ENCODE measurements around the gene ACTL6A. TPM values are rescaled to one million over a fixed set of nuclear protein-coding genes. Genes with fewer than 3 reads are reported as not detected.

Gene ACTL6A
- total and polyA plus RNA-seq, 8 donors: 14.7 to 63.1 (median 43.5) TPM

GRCh38 chr3:179604321-179605078 is 41.8 kb downstream of the ACTL6A start, which contains the start of the genes MRPL47 and NDUFB5:
TSS of gene MRPL47 (minus strand) at chr3:179604638. CDS start at chr3:179604624, 14 bp downstream.
TSS of gene NDUFB5 (plus strand) at chr3:179604794. CDS start at chr3:179604816, 22 bp downstream.
- DNase-seq: peak; percentile 96 to 99
- WGBS, 5 donors: 0% methylated on average over 20 to 45 of the region's 45 CpGs
- Histone ChIP-seq H3K27ac (peak within 1 kb of the TSS; percentile 87 to 95 (median 94)), H3K4me3 (peak within 1 kb of the TSS; percentile 67 to 91 (median 76)), H3K36me3 (peaks cover 15 to 40% (median 36%) of the 10 kb centered on the region in 4 donors), H3K9me3 (no peaks in the 10 kb centered on the region), H3K4me1 (peaks cover 16 to 56% (median 37%) of the 10 kb centered on the region in 4 donors), H3K27me3 (no peaks in the 10 kb centered on the region)
- intact Hi-C loops (cut with DNase I; ENCODE audit: low total_unique reads): no loop called here
- no peak for TF ChIP-seq EP300 (IDR thresholded peaks at IDR 0.05)
- peak in 1 of 4 donors; percentile 27 for TF ChIP-seq POLR2A (IDR thresholded peaks at IDR 0.05)
- peak; percentile 86 to 97 (median 89) for TF ChIP-seq POLR2AphosphoS5 (IDR thresholded peaks at IDR 0.05)
- peak in 1 of 7 experiments; percentile 17 for TF ChIP-seq CTCF (IDR thresholded peaks at IDR 0.05)

GRCh38 chr3:179606534-179607085 is 43.9 kb downstream of the ACTL6A start:
- Histone ChIP-seq H3K4me1 (peaks cover 16 to 57% (median 39%) of the 10 kb centered on the region in 4 donors), H3K36me3 (peaks cover 0 to 28% (median 23%) of the 10 kb centered on the region in 4 donors), H3K27ac (no peak overlapping the region), H3K27me3 (no peaks in the 10 kb centered on the region), H3K4me3 (no peak overlapping the region), H3K9me3 (no peaks in the 10 kb centered on the region)
- intact Hi-C loops (cut with DNase I; ENCODE audit: low total_unique reads): no loop called here
- no peak for TF ChIP-seq POLR2AphosphoS5 (IDR thresholded peaks at IDR 0.05)
- no peak for TF ChIP-seq CTCF (IDR thresholded peaks at IDR 0.05)
- no peak for TF ChIP-seq POLR2A (IDR thresholded peaks at IDR 0.05)
- TF ChIP-seq EP300 (IDR thresholded peaks at IDR 0.05): no peak
- DNase-seq: no peak
- WGBS, 5 donors: 86 to 96% (median 92%) methylated on average over 4 of the region's 4 CpGs

- Histone ChIP-seq H3K4me1 (peaks cover 7 to 54% (median 35%) of the 10 kb centered on the region in 4 donors), H3K9me3 (no peaks in the 10 kb centered on the region), H3K4me3 (no peak overlapping the region), H3K27ac (no peak overlapping the region), H3K27me3 (no peaks in the 10 kb centered on the region), H3K36me3 (peaks cover 0 to 22% (median 14%) of the 10 kb centered on the region in 4 donors)
- peak in 1 of 2 donors; percentile 18 for DNase-seq
- 57 to 70% (median 69%) methylated on average over 6 of the region's 6 CpGs for WGBS, 5 donors
- intact Hi-C loops (cut with DNase I; ENCODE audit: low total_unique reads): no loop called here
- TF ChIP-seq POLR2A (IDR thresholded peaks at IDR 0.05) (no peak), POLR2AphosphoS5 (IDR thresholded peaks at IDR 0.05) (no peak), CTCF (IDR thresholded peaks at IDR 0.05) (no peak), EP300 (IDR thresholded peaks at IDR 0.05) (no peak)
Measured at GRCh38 chr3:179608931-179609720, 46.4 kb downstream of the ACTL6A start.

GRCh38 chr3:179610066-179610465 is 47.3 kb downstream of the ACTL6A start:
- DNase-seq: no peak
- intact Hi-C loops (cut with DNase I; ENCODE audit: low total_unique reads): no loop called here
- no peak overlapping the region for H3K4me3 ChIP-seq
- peaks cover 0 to 22% (median 14%) of the 10 kb centered on the region in 4 donors for H3K36me3 ChIP-seq
- WGBS, 5 donors: 91 to 100% (median 96%) methylated on average over 4 of the region's 4 CpGs
- TF ChIP-seq POLR2AphosphoS5 (IDR thresholded peaks at IDR 0.05): no peak
- TF ChIP-seq CTCF (IDR thresholded peaks at IDR 0.05): no peak
- no peak for TF ChIP-seq POLR2A (IDR thresholded peaks at IDR 0.05)
- no peak for TF ChIP-seq EP300 (IDR thresholded peaks at IDR 0.05)
- H3K4me1 ChIP-seq: peaks cover 7 to 61% (median 38%) of the 10 kb centered on the region in 4 donors
- no peaks in the 10 kb centered on the region for H3K9me3 ChIP-seq
- no peaks in the 10 kb centered on the region for H3K27me3 ChIP-seq
- H3K27ac ChIP-seq: no peak overlapping the region
